ENCODE measurements around the gene VPS13D. TPM values are rescaled to one million over a fixed set of nuclear protein-coding genes. Genes with fewer than 3 reads are reported as not detected.

VPS13D gene
- total and polyA plus RNA-seq, 2 donors (not counting 3 experiments of a cell fraction or from before 2014, with no cell fraction given), result 13.6 to 48.5 TPM

GRCh38 chr1:12473596-12474362 is 243.9 kb downstream of the VPS13D start:
- Histone ChIP-seq H4K20me1 (replicated peaks; ENCODE audit: control insufficient read depth, extremely low read depth, insufficient read depth, low read length) (no peaks in the 10 kb centered on the region), H3K9me3 (replicated peaks; ENCODE audit: control insufficient read depth, insufficient read depth, low read length) (no peaks in the 10 kb centered on the region), H3K4me3 (replicated peaks in 1 of 3; ENCODE audit: insufficient read depth in 1 of 3, low read depth in 1 of 3, low read length in 3 of 3) (no peak overlapping the region), H3K79me2 (ENCODE audit: control insufficient read depth, insufficient read depth, low read length) (no peaks in the 10 kb centered on the region), H3K9me1 (replicated peaks; ENCODE audit: control insufficient read depth, extremely low read depth, insufficient read depth, low read length) (no peaks in the 10 kb centered on the region), H3K9ac (replicated peaks; ENCODE audit: extremely low read depth, insufficient read depth, low read length) (no peak overlapping the region), H3K27me3 (ENCODE audit: control insufficient read depth in 2 of 2, insufficient read depth in 2 of 2, low read length in 2 of 2) (no peaks in the 10 kb centered on the region), H3K27ac (ENCODE audit: insufficient read depth, low read depth, low read length) (no peak overlapping the region), H3K4me1 (ENCODE audit: control insufficient read depth, extremely low read depth, insufficient read depth, low read length) (peaks cover 30% of the 10 kb centered on the region), H3K36me3 (ENCODE audit: control insufficient read depth in 2 of 2, extremely low read depth in 1 of 2, insufficient read depth in 2 of 2, low read length in 2 of 2) (no peaks in the 10 kb centered on the region), H3K4me2 (ENCODE audit: insufficient read depth, low read length) (no peak overlapping the region), H2AFZ (ENCODE audit: low read depth, low read length) (no peak overlapping the region)
- BruUV-seq (replicated peaks), result no TSS peak
- TF ChIP-seq MAX (IDR thresholded peaks at IDR 0.05; ENCODE audit: insufficient read depth, insufficient read length) (no peak), POLR2A (IDR thresholded peaks at IDR 0.05; ENCODE audit: low read depth, low read length) (no peak), GATA2 (IDR thresholded peaks at IDR 0.05; ENCODE audit: insufficient read depth, insufficient read length, low read depth, low read length) (no peak), POLR2AphosphoS5 (IDR thresholded peaks at IDR 0.05; ENCODE audit: insufficient read depth, low read depth, low read length) (no peak), FOS (IDR thresholded peaks at IDR 0.05; ENCODE audit: borderline replicate concordance, insufficient read depth, low read length) (no peak), JUN (IDR thresholded peaks at IDR 0.05; ENCODE audit: borderline replicate concordance, insufficient read depth, insufficient read length, low read depth) (no peak), EZH2 (IDR thresholded peaks at IDR 0.05; ENCODE audit: borderline replicate concordance, low read depth, low read length, severe bottlenecking) (no peak)
- TF ChIP-seq, protein P1, sequence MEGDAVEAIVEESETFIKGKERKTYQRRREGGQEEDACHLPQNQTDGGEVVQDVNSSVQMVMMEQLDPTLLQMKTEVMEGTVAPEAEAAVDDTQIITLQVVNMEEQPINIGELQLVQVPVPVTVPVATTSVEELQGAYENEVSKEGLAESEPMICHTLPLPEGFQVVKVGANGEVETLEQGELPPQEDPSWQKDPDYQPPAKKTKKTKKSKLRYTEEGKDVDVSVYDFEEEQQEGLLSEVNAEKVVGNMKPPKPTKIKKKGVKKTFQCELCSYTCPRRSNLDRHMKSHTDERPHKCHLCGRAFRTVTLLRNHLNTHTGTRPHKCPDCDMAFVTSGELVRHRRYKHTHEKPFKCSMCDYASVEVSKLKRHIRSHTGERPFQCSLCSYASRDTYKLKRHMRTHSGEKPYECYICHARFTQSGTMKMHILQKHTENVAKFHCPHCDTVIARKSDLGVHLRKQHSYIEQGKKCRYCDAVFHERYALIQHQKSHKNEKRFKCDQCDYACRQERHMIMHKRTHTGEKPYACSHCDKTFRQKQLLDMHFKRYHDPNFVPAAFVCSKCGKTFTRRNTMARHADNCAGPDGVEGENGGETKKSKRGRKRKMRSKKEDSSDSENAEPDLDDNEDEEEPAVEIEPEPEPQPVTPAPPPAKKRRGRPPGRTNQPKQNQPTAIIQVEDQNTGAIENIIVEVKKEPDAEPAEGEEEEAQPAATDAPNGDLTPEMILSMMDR (IDR thresholded peaks at IDR 0.05; ENCODE audit: extremely low read depth in 1 of 2, insufficient read depth in 1 of 2, low read depth in 1 of 2, low read length in 2 of 2), result no peak
- FAIRE-seq, result no peak
- dilution Hi-C loops (cut with MboI; ENCODE audit: extremely low pct_ligation_motif_present, low sequenced_read_pairs) (no loop called here), intact Hi-C loops (cut with micrococcal nuclease) (no loop called here)
- ChIA-PET CTCF (interaction anchor here (1.0 kb wide), 1 partner anchor 122 kb away, joined by 3 read pairs; no protein-coding TSS in a partner anchor), POLR2A (no interaction called here)
- DNase-seq (ENCODE audit: low read depth, low spot score), result peak; percentile 81

Measured in endothelial cell of umbilical vein (primary cell).